Measurements from ENCODE around the gene SLC4A2.

The SLC4A2 gene

GRCh38 chr7:151118108-151119054, 59.0 kb downstream of the SLC4A2 start:
- Histone ChIP-seq H3F3A (ENCODE audit: insufficient read depth, low read length) (no peaks in the 10 kb centered on the region), H3K4me2 (ENCODE audit: low read depth, low read length) (no peak overlapping the region), H2AFZ (ENCODE audit: low read length) (no peak overlapping the region), H3K9me3 (replicated peaks; ENCODE audit: insufficient read depth, low read length) (no peaks in the 10 kb centered on the region), H3K27me3 (replicated peaks; ENCODE audit: insufficient read depth, low read length) (no peaks in the 10 kb centered on the region), H3K4me1 (ENCODE audit: low read length) (no peaks in the 10 kb centered on the region), H3K36me3 (replicated peaks; ENCODE audit: insufficient read depth, low read length) (no peaks in the 10 kb centered on the region), H3K9ac (ENCODE audit: low read length) (no peak overlapping the region), H4K20me1 (ENCODE audit: insufficient read depth, low read length) (no peaks in the 10 kb centered on the region), H3K9me2 (replicated peaks; ENCODE audit: insufficient read depth, low read length) (no peaks in the 10 kb centered on the region), H3K4me3 (ENCODE audit: low read length) (no peak overlapping the region), H3K79me2 (ENCODE audit: low read length) (peaks cover 12% of the 10 kb centered on the region), H3K27ac (ENCODE audit: low read length) (no peak overlapping the region)
- TF ChIP-seq EZH2phosphoT487 (IDR thresholded peaks at IDR 0.05; ENCODE audit: low read length), result no peak
- no peak for TF ChIP-seq EZH2 (optimal IDR thresholded peaks at IDR 0.05; ENCODE audit: low read depth, low read length)
- DNase-seq, result no peak

- no peaks in the 10 kb centered on the region for H3F3A ChIP-seq (ENCODE audit: insufficient read depth, low read length)
- no peaks in the 10 kb centered on the region for H3K4me1 ChIP-seq (ENCODE audit: low read length)
- peaks cover 6% of the 10 kb centered on the region; the same call in 1 of the 2 replicates for H3K79me2 ChIP-seq (ENCODE audit: low read length)
- H3K4me2 ChIP-seq (ENCODE audit: low read depth, low read length), result no peak overlapping the region
- no peak overlapping the region for H3K9ac ChIP-seq (ENCODE audit: low read length)
- no peak for TF ChIP-seq EZH2phosphoT487 (IDR thresholded peaks at IDR 0.05; ENCODE audit: low read length)
- TF ChIP-seq, protein P1, sequence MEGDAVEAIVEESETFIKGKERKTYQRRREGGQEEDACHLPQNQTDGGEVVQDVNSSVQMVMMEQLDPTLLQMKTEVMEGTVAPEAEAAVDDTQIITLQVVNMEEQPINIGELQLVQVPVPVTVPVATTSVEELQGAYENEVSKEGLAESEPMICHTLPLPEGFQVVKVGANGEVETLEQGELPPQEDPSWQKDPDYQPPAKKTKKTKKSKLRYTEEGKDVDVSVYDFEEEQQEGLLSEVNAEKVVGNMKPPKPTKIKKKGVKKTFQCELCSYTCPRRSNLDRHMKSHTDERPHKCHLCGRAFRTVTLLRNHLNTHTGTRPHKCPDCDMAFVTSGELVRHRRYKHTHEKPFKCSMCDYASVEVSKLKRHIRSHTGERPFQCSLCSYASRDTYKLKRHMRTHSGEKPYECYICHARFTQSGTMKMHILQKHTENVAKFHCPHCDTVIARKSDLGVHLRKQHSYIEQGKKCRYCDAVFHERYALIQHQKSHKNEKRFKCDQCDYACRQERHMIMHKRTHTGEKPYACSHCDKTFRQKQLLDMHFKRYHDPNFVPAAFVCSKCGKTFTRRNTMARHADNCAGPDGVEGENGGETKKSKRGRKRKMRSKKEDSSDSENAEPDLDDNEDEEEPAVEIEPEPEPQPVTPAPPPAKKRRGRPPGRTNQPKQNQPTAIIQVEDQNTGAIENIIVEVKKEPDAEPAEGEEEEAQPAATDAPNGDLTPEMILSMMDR (IDR thresholded peaks at IDR 0.05; ENCODE audit: low read length), result no peak
- TF ChIP-seq EZH2 (optimal IDR thresholded peaks at IDR 0.05; ENCODE audit: low read depth, low read length), result no peak
- no peaks in the 10 kb centered on the region for H3K9me2 ChIP-seq (replicated peaks; ENCODE audit: insufficient read depth, low read length)
- no peaks in the 10 kb centered on the region for H4K20me1 ChIP-seq (ENCODE audit: insufficient read depth, low read length)
- DNase-seq, result no peak
- H3K4me3 ChIP-seq (ENCODE audit: low read length), result no peak overlapping the region
- no peaks in the 10 kb centered on the region for H3K36me3 ChIP-seq (replicated peaks; ENCODE audit: insufficient read depth, low read length)
- no peak overlapping the region for H3K27ac ChIP-seq (ENCODE audit: low read length)
- H3K9me3 ChIP-seq (replicated peaks; ENCODE audit: insufficient read depth, low read length), result no peaks in the 10 kb centered on the region
- H3K27me3 ChIP-seq (replicated peaks; ENCODE audit: insufficient read depth, low read length), result no peaks in the 10 kb centered on the region
- H2AFZ ChIP-seq (ENCODE audit: low read length), result no peak overlapping the region
Observed at GRCh38 chr7:151119055-151119415, 59.6 kb downstream of the SLC4A2 start.

DNA sequence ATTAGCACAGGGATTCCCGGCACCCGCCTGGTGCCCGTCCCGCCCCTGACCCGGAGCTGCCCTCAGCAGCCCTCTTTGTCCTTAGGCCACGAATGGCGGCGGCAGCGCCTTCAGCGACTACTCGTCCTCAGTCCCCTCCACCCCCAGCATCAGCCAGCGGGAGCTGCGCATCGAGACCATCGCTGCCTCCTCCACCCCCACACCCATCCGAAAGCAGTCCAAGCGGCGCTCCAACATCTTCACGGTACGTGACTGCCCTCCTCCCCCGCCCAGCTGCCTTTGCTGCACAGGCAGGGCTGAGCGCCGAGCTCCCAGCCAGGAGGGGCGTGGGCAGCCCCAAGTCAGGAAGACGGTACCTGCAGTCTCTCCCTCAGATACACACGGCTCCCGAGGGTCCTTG, 60.5 kb downstream of the SLC4A2 start:
- no peaks in the 10 kb centered on the region for H3K9me3 ChIP-seq (replicated peaks; ENCODE audit: insufficient read depth, low read length)
- H3K9me2 ChIP-seq (replicated peaks; ENCODE audit: insufficient read depth, low read length), result no peaks in the 10 kb centered on the region
- no peaks in the 10 kb centered on the region for H3K4me1 ChIP-seq (ENCODE audit: low read length)
- no peak for DNase-seq
- H3K27ac ChIP-seq (ENCODE audit: low read length), result no peak overlapping the region
- no peak overlapping the region for H3K4me2 ChIP-seq (ENCODE audit: low read depth, low read length)
- no peak overlapping the region for H2AFZ ChIP-seq (ENCODE audit: low read length)
- no peaks in the 10 kb centered on the region for H3F3A ChIP-seq (ENCODE audit: insufficient read depth, low read length)
- H3K9ac ChIP-seq (ENCODE audit: low read length), result no peak overlapping the region
- H4K20me1 ChIP-seq (ENCODE audit: insufficient read depth, low read length), result no peaks in the 10 kb centered on the region
- TF ChIP-seq EZH2 (optimal IDR thresholded peaks at IDR 0.05; ENCODE audit: low read depth, low read length) (no peak), EZH2phosphoT487 (IDR thresholded peaks at IDR 0.05; ENCODE audit: low read length) (no peak)
- TF ChIP-seq, protein P1 (IDR thresholded peaks at IDR 0.05; ENCODE audit: low read length), result no peak
- no peaks in the 10 kb centered on the region for H3K36me3 ChIP-seq (replicated peaks; ENCODE audit: insufficient read depth, low read length)
- no peaks in the 10 kb centered on the region for H3K27me3 ChIP-seq (replicated peaks; ENCODE audit: insufficient read depth, low read length)
- no peak overlapping the region for H3K4me3 ChIP-seq (ENCODE audit: low read length)
- H3K79me2 ChIP-seq (ENCODE audit: low read length), result peaks cover 6% of the 10 kb centered on the region; the same call in 1 of the 2 replicates

- no peaks in the 10 kb centered on the region for H3F3A ChIP-seq (ENCODE audit: insufficient read depth, low read length)
- H3K27ac ChIP-seq (ENCODE audit: low read length), result no peak overlapping the region
- TF ChIP-seq, protein P1 (IDR thresholded peaks at IDR 0.05; ENCODE audit: low read length), result no peak
- TF ChIP-seq EZH2phosphoT487 (IDR thresholded peaks at IDR 0.05; ENCODE audit: low read length) (no peak), EZH2 (optimal IDR thresholded peaks at IDR 0.05; ENCODE audit: low read depth, low read length) (no peak)
- H3K4me2 ChIP-seq (ENCODE audit: low read depth, low read length), result no peak overlapping the region
- no peaks in the 10 kb centered on the region for H4K20me1 ChIP-seq (ENCODE audit: insufficient read depth, low read length)
- H3K27me3 ChIP-seq (replicated peaks; ENCODE audit: insufficient read depth, low read length), result no peaks in the 10 kb centered on the region
- no peak overlapping the region for H3K9ac ChIP-seq (ENCODE audit: low read length)
- H3K9me3 ChIP-seq (replicated peaks; ENCODE audit: insufficient read depth, low read length), result no peaks in the 10 kb centered on the region
- H3K79me2 ChIP-seq (ENCODE audit: low read length), result peaks cover 4% of the 10 kb centered on the region; the same call in 1 of the 2 replicates
- no peak overlapping the region for H3K4me3 ChIP-seq (ENCODE audit: low read length)
- H3K4me1 ChIP-seq (ENCODE audit: low read length), result no peaks in the 10 kb centered on the region
- no peaks in the 10 kb centered on the region for H3K36me3 ChIP-seq (replicated peaks; ENCODE audit: insufficient read depth, low read length)
- no peaks in the 10 kb centered on the region for H3K9me2 ChIP-seq (replicated peaks; ENCODE audit: insufficient read depth, low read length)
- no peak for DNase-seq
- H2AFZ ChIP-seq (ENCODE audit: low read length), result no peak overlapping the region
Observed at GRCh38 chr7:151120896-151121295, 61.5 kb downstream of the SLC4A2 start.

Data from MM.1S (cell line).